Hypothalamus (tissue), 51 donors: Measurements from ENCODE around the gene ACTC1.
"Not testable (repeated sequence)": the region's sequence is repeated elsewhere in the genome, so short reads cannot be mapped to it uniquely, and the experiment has no call there.

Experiments used
- DNase-seq, 51 donors: peaks; one replicate each; lab custom pipeline; 2025; lab: John Stamatoyannopoulos, UW

The ACTC1 gene

DNA sequence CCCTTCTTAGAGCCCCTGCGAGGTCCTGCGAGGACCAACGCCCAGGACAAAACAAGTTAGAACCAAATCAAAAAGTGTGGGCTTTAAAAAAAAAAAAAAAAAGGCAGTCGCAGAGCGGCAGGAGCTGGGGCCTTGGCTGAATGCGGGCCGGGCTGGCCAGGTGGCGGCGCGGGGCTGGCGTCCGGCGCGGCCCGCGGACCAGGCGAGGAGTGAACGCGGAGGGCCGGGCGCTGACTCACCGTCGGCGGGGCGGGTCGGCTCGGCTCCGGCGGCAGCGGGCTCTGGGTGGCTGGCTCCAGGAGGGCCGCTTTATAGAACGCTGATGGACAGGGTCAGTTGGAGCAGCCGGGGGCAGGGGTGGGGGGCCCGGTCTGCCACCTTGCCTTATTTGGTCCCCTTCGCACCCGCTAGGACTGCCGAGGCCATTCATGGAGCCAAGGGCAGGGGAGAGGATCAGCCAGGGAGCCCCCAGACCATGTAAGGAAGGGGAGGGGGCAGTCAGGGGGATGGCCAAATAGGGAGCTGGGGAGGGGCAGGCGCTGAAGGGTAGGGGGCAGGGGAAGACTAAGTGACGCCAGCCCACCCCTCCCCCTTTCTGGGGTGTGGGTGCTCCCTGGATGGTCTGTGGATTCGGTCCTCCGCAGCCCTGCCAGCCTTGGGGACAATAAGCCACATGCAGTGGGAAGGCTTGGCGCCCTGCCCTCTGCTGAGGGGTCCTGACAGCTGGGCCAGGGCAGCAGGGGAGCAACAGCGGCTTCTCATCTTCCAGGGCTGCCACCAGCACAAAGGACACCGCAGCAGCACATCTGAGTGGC, at the start of gene ACTC1:
Gene ACTC1, minus strand, starts transcription at position 283 of the 815 bp plus-strand sequence. CDS start 741 bp downstream, outside the sequence.
- DNase-seq = peak in 10 of 51 donors; percentile 1 to 40 (median 13)

DNA sequence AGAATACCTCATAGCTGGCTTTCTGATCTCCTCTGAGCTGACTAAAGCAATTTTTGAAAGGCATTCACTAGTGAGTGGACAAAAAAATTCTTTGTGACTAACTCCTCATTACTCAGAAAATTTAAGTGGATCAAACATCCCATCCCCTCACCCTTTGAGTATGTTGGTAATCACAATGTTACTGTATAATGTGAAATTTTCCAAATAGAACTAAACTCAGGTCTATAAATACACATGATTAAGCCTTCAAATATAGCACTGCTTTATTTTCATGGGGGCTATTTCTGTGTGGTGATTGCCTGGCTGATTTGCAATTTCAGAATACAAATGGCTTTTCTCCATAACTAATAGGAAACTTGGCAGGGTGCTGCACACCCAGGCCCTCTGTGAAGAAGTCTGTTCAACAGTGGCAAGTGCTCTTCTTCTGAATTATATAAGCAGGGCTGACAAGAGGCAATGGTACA, 45.9 kb upstream of the ACTC1 start:
- peak in 2 of 51 donors; percentile 13 to 14 for DNase-seq

DNA sequence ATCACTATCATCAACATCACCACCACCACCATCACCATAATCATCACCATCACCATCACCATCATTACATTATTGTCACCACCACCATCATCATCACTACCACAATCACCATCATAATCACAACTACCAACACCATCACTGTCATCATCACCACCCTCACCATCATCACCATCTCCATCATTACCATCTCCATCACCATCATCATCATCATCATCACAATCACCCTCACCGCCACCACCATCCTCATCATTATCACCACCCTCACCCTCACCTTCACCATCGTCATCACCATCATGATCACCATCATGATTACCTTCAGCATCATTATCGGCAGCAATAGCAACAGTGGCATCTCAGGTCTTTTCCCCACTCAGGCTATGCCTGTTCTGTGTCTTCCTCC, 42.9 kb upstream of the ACTC1 start:
- DNase-seq = no peak

DNA sequence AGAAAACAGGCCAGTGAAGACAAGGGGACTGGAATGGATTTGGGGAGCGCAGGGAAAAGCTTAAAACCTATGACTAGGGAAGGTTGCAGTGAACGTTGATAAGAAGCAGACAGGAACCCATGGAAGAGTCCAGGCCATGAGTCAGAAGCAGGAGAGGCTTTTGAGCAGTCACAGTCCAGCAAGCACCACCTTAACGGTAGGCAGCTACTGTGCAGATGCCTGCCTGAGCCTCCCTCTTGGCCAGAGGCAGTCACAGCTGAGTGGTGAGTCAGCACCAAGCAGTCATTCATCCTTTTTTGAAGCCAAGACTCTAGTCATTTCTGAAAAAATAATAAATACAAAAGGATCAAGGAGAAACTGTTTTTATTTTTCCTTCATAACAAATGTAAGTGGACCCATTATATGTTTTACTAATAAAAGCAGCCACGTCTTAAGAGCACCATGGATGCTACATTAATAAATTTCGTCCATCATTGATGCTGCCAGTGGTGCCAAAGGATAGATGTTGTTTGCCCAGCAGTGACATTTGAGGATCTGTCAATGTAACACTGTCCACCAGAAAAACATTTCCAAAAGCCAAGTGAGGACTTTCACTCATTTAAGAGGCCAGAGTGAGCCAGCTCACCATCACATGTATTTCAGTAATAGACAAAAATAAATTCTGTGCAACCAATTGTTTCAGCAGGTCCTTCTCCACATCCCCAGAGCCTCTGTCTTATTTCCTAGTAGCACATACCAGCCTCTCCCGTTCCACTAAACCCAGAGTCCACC, 42.1 kb upstream of the ACTC1 start:
- DNase-seq = peak in 1 of 51 donors; percentile 49

DNA sequence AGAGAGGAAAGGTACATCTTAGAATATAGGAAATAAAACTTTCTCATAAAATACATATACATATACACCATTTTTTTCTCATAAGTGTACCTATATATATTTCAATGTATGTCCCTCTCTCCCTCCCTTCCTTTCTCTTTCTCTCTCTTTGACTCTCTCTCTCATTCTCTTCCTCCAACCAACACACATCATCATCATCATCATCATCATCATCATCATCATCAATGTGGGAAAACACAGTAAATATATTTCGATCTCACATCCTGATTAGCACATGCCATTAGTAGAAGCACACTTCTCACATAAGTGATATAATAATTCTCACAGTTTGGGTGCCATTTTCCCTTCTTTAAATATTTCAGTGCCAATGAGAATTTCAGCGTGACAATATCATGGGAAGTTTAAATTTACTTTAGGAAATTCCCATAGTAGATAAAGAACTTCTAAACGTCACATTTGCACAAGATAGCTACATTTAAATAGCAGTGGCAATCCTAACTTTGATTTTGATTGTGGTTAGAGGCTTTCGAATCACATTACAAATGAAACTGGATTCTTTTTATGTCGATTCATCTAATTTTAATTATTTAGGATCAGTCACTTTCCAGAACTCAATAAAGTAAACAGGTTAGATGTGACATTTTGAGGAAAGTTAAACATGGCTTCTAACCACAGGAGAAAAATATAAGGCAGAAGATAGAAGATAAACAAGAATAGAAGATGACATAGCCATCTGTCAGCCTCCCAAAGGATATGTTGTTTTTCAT, 33.0 kb upstream of the ACTC1 start:
- no peak for DNase-seq

DNA sequence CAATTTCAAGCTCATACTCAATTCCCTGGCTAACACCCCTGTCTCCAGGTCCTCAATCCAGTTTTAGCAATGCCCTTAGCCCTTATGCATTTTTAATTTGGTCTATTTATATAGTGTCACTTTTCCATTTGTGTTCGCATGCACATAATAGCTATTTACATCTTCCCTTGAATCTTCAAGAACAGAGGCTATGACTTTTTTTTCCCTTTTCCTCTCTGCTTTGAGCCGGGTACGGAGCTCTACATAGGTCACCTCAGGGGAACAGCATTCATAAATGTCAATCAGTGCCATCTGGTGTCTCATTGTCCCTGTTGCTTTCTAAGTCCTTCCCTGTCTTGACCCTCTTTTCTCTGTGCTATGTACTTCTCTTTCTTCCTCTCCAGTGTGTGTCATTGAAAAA, 26.5 kb upstream of the ACTC1 start:
- no peak for DNase-seq

DNA sequence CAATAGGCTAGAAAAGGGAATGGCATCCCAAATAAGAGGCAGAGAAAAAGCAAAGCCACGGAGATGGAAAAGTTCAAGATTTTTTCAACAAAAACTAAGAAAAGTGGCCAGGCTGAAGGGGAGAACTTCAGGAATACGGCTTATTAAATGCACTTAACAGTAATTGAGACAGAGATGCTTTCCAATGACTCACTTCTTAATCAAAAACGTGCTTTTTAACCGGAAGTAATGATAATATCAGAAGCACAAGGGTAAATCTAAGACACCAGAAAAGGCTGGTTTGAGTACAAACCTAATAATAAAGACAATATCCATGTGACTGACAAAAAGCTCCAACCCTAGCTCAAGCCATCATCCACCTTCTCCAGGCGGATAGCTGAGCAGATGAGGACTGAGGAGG, 24.8 kb upstream of the ACTC1 start:
- no peak for DNase-seq

DNA sequence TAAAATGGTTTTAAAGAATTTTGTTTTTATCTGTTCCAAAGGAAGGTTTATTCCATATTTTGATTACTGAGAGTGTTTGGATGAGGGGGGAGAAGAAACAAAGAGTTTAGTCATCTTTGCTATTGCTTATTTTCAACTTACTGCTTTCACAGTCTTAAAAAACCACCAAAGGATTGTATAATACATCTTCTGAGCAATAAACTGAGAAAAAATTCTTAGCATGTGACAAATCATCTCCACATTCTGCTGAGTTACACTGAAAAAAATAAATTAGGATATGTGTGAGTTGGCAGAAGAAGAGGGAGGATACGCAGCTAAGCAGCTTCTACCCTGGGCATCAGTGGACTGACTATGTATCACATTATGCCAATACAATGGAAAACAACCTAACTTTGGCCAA, 23.2 kb upstream of the ACTC1 start:
- no peak for DNase-seq

DNA sequence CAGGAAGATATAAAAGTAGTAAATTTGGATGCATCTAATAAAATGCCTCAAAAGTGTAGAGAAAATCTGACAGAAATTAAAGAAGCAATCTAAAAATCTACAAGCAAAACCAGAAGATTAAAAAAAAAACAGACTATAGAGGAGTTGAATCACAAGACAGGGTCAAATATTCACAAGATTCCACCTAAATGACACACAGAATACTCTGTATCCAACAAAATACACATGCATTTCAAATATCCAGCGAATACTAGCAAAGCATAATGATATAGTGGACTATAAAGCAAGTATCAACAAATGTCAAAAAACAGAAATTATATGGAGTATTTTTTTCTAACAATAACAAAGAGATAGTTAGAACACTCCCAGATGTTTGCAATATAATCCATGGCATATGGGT, 20.5 kb upstream of the ACTC1 start:
- DNase-seq = no peak

DNA sequence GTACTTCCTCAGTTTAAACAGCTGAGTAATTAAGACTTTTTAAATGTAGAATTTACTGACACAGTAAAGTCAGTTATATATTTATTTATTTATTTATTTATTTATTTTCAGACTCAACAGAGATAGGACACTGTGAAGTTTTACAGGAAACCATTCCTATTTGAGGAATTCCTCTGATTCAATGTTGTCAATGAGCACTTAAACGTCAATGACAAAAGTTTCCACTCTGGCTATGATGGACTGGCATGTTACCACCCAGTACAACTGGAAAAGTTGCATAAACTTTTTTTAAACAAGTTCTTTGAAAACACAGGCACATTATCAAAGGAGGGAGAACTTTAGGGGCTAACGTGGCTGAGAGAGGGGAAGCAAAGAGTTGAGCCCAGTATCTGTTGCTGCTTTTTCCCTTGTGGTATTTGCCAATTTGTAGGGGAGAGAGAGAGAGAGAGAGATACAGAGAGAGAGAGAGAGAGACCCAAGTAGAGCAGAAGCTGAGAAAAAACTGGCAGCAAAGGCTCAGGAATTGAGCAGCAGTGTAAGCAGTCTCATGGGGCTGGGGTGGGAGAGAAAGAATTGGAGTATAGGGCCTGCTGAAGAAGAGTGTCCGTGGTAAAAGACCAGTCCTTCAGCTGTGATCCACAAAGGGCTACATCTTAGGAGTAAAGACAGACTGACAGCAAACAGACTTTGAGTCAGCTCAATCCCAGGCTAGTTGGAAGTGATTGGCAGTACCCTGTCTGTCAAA, 18.3 kb upstream of the ACTC1 start:
- DNase-seq = no peak

DNA sequence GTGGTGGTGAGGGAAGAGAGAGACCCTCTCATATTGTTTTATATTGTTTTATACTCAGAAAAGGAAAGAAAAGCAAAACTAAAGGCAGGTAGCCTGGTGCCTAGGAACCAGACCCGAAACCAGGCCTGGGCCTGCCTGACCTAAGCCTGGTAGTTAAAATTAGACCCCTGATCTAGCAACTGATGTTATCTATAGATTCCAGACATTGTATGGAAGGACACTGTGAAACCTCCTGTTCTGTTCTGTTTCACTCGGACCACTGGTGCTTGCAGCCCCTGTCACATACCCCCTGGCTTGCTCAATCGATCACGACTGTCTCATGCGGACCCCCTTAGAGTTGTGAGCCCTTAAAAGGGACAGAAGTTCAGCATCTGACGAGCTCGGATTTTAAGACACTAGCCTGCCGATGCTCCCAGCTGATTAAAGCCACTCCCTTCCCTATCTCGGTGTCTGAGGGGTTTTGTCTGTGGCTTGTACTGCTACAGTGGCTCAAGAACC, 17.6 kb upstream of the ACTC1 start:
- not testable (repeated sequence) for DNase-seq

DNA sequence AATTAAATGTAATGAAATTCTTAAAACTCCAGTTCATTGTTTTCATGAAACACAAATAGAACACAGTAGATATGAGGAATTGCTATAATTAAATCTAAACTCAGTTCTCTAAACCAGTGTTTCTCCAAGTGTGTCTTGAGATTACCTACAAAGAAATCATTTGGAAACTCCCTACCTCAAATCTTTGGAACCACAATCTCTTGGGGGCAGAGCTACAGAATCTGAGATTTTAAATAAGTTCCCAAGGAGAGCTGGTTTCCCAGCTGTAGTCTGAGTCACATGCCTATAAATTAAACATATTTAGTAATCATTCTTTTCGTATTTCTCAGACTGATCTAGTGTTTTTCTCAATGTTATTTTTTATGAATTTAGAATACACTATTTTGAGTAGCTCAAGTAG, 17.0 kb upstream of the ACTC1 start:
- no peak for DNase-seq

DNA sequence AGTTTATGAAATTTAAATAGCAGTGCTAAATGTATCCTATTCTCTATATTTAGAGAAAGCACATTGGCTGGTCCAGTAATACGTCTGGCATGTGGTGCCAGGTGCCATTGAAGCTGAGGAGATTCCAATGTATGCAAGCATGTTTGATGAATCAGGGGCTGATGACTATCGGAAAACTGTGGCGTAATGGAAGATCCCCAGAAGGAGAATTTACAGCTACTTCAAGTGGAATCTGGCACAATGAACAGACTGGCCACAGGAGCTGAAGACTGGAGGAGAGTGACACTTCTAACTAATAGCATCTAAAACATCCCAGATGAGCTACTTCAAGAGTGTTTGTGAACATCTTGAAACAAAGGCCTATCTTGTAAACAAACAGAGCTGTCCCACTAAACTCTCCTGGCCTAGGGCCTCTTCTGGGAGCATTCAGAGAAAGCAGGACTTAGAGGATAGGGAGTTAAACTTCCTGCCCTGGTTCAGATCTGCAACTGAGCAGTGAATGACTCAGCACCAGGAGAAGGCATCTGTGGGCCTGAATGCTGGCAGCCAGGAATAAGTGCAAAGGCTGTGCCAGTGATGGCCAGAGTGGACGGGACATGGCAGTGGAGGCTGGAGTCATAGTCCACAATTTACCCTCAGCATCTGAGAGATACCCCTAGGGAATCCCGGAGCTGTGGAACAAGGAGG, 15.2 kb upstream of the ACTC1 start:
- no peak for DNase-seq

DNA sequence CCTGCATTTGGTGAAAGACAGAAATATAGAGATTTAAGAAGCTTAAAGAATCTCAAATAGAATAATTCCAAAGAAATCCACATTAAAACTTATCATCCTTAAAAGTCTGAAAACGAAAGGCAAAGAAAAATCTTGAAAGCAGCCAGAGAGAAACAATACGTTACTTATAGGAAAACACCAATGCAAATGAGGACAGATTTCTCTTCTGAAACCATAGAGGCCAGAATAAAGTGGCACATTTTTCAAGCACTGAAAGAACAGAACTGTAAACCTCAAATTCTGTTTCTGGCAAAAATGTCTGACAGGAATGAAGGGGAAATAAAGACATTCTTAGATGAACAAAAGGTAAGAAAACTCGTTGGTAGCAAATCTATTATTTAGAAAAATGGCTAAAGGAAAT, 13.8 kb upstream of the ACTC1 start:
- DNase-seq = no peak

DNA sequence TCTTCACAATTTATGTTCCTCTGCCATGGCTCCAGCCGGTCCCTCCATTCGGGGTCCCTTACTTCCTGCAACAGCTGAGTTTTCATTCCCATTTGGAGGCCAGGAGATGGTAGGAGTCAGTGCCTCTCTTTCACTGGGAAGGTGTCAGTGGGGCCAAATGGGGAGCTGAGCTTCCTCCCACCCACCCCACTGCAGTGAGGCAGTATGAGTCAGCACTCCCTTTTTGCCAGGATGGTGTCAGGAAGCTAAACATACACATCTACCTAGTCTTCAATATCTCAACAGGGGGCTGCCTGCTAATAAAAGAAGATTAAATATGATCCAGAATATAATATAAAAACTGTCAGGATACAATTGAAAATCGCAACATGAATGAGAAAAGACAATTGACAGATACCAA, 12.7 kb upstream of the ACTC1 start:
- no peak for DNase-seq

DNA sequence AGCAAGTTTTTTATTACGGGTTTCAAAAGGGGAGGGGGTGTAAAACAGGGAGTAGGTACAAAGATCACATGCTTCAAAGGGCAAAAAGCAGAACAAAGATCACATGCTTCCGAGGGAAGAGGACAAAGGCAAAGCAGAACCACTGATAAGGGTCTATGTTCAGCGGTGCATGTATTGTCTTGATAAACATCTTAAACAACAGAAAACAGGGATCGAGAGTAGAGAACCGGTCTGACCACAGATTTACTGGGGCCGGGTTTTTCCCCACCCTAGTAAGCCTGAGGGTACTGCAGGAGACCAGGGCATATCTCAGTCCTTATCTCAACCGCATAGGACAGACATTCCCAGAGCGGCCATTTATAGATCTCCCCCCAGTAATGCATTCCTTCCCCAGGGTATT, 11.9 kb upstream of the ACTC1 start:
- not testable (repeated sequence) for DNase-seq

DNA sequence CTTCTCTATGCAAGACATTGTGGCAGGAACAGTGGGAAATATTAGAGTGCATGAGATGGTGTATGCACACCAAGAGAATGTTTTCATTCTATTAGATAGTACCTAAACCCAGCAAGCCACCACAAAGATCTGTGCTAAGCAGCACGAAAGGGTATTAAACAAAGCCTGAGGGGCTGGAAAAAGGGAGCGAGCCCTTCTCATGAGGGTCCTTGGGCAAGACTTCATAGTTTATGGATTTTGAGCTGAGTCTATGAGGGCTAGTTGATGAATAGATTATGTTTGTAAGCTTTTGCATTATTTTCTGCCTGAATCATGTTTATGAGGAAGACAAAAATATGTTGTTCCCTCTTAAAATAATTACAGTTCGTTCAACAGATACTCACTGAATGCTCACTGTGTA, 9.4 kb upstream of the ACTC1 start:
- no peak for DNase-seq

DNA sequence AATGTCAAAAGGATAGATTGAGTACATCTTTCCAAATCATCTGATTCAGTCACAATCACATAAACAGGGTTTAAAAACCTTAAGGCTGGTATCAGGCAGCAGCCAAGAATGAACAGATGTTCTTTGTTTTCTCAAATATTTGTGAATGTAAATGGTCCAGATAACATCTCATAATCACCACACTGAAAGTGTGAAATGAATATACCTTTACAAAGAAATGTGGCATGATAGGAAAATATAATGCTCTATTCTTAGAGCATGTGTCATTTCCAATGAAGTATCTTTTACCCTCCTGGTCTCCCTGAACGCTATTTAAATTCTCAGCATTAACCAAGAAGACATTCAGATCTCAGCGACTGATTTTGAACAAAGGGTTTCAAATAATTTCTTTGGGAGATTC, 8.8 kb upstream of the ACTC1 start:
- no peak for DNase-seq
